Measurements from ENCODE around the gene PNMA8B.
"Not testable (repeated sequence)": the region's sequence is repeated elsewhere in the genome, so short reads cannot be mapped to it uniquely, and the experiment has no call there.

Gene PNMA8B

GRCh38 chr19:46514589-46515289, 19.1 kb upstream of the PNMA8B start:
- DNase-seq (ENCODE audit: extremely low read depth in 1 of 2, low read depth in 1 of 2): no peak

GRCh38 chr19:46513461-46514236, 18.0 kb upstream of the PNMA8B start:
- peak; percentile 50 to 80 for DNase-seq (ENCODE audit: extremely low read depth in 1 of 2, low read depth in 1 of 2)

DNA sequence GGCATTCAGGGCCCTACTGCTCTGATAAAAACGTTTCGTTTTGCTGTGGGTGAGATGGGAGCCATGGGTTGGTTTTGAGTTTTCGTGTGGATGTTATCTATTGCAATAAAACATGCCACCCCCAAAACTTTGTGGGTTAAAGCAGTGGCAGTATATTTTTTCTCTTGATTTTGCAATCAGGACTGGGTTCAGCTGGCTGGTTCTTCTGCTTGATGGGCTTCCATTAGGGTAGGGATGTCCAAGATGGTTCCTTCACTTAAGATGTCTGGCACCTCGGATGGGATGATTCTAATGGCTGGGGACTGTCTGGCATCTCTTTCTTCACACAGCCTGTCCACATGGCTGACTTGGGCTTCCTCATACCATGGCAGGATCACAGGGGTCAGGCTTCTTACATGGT, 15.6 kb upstream of the PNMA8B start:
- no peak for DNase-seq (ENCODE audit: extremely low read depth in 1 of 2, low read depth in 1 of 2)

GRCh38 chr19:46508206-46508605, 12.5 kb upstream of the PNMA8B start:
- DNase-seq (ENCODE audit: extremely low read depth in 1 of 2, low read depth in 1 of 2): no peak

GRCh38 chr19:46503848-46504453, 8.3 kb upstream of the PNMA8B start:
- DNase-seq (ENCODE audit: extremely low read depth in 1 of 2, low read depth in 1 of 2): no peak

DNA sequence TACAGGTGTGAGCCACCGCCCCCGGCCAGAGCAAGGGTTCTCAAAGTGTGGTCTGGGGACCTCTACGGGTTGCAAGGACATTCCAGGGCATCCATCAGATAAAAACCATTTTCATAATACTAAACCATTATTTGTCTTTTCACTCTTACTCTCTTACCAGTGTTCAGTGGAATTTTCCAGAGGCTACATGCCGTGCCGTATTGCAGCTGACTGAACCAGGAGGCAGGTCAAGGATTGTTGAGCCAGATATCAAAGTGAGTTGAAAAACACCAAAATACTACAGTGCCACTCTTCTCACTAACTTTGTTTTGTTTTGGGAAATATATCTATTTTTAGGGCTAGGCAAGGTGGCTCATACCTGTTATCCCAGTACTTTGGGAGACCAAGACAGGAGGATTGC, 7.2 kb upstream of the PNMA8B start:
- DNase-seq (ENCODE audit: extremely low read depth in 1 of 2, low read depth in 1 of 2): no peak

GRCh38 chr19:46499692-46500091, 4.0 kb upstream of the PNMA8B start:
- DNase-seq (ENCODE audit: extremely low read depth in 1 of 2, low read depth in 1 of 2): no peak

DNA sequence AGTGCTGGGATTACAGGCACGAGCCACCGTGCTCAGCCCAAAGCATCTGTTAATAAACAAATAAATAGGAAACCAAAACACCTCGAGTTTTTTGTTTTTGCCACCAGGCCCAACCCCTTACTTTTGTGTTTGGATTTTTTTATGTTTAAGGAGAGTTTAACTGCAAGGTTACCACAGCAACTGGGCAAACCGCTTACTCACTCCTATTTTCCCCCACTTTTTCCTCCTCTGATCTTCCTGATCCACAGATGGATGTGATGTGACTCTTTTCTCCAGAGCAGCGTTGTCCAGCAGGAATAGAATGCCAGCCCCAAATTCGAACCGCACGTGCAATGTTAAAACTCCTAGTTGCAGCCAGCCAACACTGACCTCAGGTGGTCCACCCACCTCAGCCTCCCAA, 2.1 kb upstream of the PNMA8B start:
- DNase-seq (ENCODE audit: extremely low read depth in 1 of 2, low read depth in 1 of 2): no peak

GRCh38 chr19:46496886-46497285, 1.2 kb upstream of the PNMA8B start:
- not testable (repeated sequence) for DNase-seq (ENCODE audit: extremely low read depth in 1 of 2, low read depth in 1 of 2)

DNA sequence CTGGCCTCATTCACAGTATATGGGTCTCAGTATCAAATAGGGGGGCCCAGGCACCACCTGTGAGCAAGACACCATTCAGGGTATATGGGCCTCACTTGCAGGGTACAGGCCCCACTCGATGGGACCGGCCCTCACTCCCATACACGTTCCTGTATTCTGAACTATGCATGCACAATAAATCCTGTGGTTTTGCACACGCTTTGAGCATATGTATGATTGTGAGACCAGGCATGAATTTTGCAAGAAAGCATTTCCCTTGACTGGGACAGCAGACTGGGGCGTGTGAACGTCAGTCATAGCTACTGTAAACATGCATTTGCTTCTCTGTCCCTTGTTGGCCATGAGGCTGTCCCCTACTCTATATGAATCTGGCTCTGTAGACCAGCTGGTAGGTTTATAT, 637 bp upstream of the PNMA8B start:
- no peak for DNase-seq (ENCODE audit: extremely low read depth in 1 of 2, low read depth in 1 of 2)

- DNase-seq (ENCODE audit: extremely low read depth in 1 of 2, low read depth in 1 of 2): no peak
These were observed 504 bp downstream of the PNMA8B start for GRCh38 chr19:46494941-46495785.

GRCh38 chr19:46494146-46494940, 1.3 kb downstream of the PNMA8B start:
- no peak for DNase-seq (ENCODE audit: extremely low read depth in 1 of 2, low read depth in 1 of 2)

GRCh38 chr19:46493236-46494145, 2.2 kb downstream of the PNMA8B start:
- DNase-seq (ENCODE audit: extremely low read depth in 1 of 2, low read depth in 1 of 2): no peak

DNA sequence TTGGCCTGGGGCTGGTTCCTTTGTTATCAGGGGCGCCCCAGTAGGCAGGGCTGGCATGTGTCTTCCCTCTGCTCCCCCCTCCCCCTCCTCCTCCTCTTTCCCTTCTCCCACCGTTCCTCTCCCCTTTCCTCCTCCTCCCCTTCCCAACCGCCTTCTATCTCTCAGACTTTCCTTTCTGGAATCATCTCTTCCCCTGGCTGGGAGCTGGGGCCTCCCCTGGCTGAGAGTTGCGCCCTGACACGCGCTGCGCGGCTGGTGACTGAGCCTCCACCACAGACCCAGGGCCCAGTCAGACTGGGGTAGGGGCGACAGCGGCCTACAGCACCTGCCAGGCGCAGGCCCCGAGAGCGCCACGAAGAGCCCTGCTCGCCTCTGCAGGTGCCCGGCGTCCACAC, 2.8 kb downstream of the PNMA8B start:
- DNase-seq (ENCODE audit: extremely low read depth in 1 of 2, low read depth in 1 of 2): no peak

DNA sequence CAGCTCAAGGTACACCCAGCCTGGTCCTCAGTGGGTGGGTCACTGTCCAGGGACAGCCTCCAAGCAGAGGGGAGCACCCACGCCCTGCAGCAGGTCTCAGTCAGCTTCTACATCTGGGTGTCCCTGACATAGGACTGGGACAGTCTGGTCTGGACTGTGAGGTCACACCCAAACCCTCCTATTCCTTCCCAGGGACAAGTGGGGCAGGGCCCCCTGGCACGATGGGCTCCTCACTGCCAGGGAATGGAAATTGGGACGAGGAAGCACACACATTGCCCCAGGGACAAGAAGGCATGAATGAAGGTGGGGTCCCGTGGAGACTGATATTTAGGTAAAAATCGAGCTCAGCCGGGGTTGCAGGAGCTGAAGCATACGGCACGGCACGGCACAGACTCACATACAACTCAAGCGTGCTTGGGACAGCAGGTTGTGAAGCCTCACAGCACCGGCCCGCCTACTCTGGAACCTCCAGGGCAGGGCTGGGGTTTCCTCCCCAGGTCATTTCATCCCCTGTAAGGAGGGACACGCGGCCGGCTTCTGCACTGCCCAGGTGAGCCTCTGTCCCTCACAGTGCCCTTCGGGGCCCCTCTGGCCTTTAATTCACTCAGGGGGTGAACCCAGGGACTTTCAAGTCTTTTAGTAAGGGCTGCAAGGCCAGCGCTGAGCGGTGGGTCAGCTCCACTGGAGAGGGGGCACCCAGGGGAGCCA, 3.5 kb downstream of the PNMA8B start:
- DNase-seq (ENCODE audit: extremely low read depth in 1 of 2, low read depth in 1 of 2): no peak

GRCh38 chr19:46490774-46491173, 4.9 kb downstream of the PNMA8B start:
- DNase-seq (ENCODE audit: extremely low read depth in 1 of 2, low read depth in 1 of 2): no peak

- no peak for DNase-seq (ENCODE audit: extremely low read depth in 1 of 2, low read depth in 1 of 2)
These were observed 6.0 kb downstream of the PNMA8B start for GRCh38 chr19:46489445-46490272.

GRCh38 chr19:46488551-46488950, 7.1 kb downstream of the PNMA8B start:
- DNase-seq (ENCODE audit: extremely low read depth in 1 of 2, low read depth in 1 of 2): no peak

All from activated CD8-positive, alpha-beta memory T cell treated with anti-CD3 and anti-CD28 coated beads for 1 hour (primary cell).